Skeletal muscle satellite cell (primary cell): ENCODE data around the gene ZYG11A.

ENCODE experiments used
- H3K27me3 ChIP-seq: 2 replicates; pipeline ENCODE4 v1.7.0; 2013; ENCODE audit warnings: low read length; ENCODE audit not compliant: control insufficient read depth, insufficient read depth
- H3K36me3 ChIP-seq: 2 replicates; pipeline ENCODE4 v1.7.0; 2013; ENCODE audit warnings: mild to moderate bottlenecking, control low read depth, low read length; ENCODE audit not compliant: insufficient read depth
- H3K4me1 ChIP-seq: 2 replicates; pipeline ENCODE4 v1.7.0; 2013; ENCODE audit warnings: low read length; ENCODE audit not compliant: control insufficient read depth, insufficient read depth
- H3K4me2 ChIP-seq: 2 replicates; pipeline ENCODE4 v1.7.0; 2013; ENCODE audit warnings: mild to moderate bottlenecking, low read length
- H3K4me3 ChIP-seq: 2 replicates; pipeline ENCODE4 v1.7.0; 2013; ENCODE audit warnings: low read length
- H3K9ac ChIP-seq: 2 replicates; pipeline ENCODE4 v1.7.0; 2013; ENCODE audit warnings: mild to moderate bottlenecking, low read depth, low read length, moderate library complexity
- H3K9me3 ChIP-seq: replicated peaks from 2 replicates; pipeline ENCODE4 v1.7.0; 2013; ENCODE audit warnings: mild to moderate bottlenecking, control low read depth, low read length

The ZYG11A gene

DNA sequence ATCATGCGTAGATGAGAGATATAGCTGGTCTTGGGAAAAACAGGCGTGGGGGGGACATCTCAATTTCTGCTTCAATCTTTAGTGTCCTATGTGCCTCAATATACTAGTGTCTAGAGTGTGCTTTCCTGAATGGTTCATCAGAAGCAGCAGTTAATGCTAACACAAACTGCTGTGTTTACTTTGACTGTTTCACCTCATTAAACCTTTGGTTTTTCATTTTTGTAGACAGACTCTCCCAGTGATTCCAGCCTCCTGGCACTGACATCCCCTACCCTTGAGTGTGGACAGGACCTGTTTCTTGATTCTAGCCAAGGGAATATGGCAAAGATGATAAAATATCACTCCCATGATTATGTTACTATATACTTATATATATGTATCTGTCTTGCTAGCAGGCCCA is 37.6 kb downstream of the ZYG11A start:
- Histone ChIP-seq H3K9me3 (no peaks in the 10 kb centered on the region), H3K9ac (no peak overlapping the region), H3K4me3 (no peak overlapping the region), H3K27me3 (no peaks in the 10 kb centered on the region), H3K4me2 (no peak overlapping the region), H3K36me3 (no peaks in the 10 kb centered on the region), H3K4me1 (no peaks in the 10 kb centered on the region)

DNA sequence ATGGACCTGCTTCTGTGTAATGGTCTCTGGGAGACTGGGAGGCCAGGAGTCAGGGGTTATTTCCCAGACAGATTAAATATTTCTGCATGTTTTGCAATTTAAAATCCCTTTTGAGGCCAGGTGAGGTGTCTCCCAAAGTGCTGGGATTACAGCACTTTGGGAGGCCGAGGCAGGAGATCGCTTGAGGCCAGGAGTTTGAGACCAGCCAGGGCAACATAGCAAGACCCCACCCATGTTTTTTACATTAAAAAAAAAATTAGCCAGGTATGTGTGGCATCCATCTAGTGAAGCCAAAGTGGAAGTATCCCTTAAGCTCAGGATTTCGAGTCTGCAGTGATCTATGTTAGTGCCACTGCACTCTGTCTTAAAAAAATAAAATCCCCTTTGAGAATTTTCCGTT is 44.9 kb downstream of the ZYG11A start:
- Histone ChIP-seq H3K4me2 (no peak overlapping the region), H3K36me3 (no peaks in the 10 kb centered on the region), H3K9me3 (no peaks in the 10 kb centered on the region), H3K27me3 (no peaks in the 10 kb centered on the region), H3K4me3 (no peak overlapping the region), H3K4me1 (no peaks in the 10 kb centered on the region), H3K9ac (no peak overlapping the region)

DNA sequence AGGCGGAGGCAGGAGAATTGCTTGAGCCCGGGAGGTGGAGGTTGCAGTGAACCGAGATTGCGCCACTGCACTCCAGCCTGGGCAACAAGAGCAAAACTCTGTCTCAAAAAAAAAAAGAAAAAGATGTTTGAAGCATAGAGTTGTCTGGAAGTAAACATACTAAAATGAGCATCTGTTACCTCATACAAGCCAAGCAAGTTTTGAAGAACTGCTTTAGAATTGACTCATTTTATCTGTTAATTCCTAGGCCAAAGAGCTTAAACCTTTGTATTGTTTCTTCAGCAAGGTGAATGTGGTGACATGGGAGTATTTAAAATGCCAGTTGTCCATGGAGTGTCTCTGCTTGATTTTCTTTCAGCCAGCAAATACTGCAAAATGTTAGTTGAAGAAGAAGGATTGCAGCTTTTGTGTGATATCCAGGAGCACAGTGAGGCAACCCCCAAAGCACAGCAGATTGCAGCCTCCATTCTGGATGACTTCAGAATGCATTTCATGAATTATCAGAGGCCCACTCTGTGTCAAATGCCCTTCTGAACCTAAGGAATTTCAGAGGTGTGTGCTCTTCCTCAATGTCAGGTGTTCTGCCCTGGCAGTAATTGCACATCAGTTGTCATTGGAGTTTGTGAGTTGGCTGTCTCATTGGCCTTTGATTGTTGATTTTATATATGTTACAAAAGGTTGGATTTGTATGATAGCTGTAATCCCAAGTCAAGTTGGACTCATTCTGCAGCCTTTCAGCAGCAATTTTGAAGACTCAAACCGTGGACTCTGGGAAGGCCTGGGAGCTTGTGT is 50.1 kb downstream of the ZYG11A start:
- Histone ChIP-seq H3K27me3 (no peaks in the 10 kb centered on the region), H3K4me1 (no peaks in the 10 kb centered on the region), H3K9ac (no peak overlapping the region), H3K36me3 (no peaks in the 10 kb centered on the region), H3K4me3 (no peak overlapping the region), H3K4me2 (no peak overlapping the region), H3K9me3 (no peaks in the 10 kb centered on the region)

DNA sequence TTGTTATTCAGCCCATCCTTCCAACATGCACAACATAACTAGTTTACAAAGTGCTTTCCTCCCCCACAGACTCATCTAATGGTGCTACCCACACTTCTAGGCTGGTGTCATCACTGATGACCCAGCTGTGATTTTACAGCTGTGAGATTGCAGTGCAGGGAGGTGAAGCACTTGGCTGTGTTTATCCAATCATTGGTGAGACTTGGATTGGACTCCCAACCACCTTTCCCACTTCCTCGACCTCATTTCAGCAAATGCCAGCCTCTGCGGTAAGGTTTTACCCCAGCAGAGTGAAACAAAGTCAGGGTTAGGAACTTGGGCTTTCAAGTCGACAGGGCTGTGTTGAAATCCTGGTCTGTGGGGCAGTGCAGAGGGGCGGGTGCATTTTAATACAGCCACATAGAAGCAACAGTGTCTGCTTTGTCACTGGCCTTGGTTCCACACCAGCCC is 56.9 kb downstream of the ZYG11A start:
- Histone ChIP-seq H3K36me3 (no peaks in the 10 kb centered on the region), H3K4me3 (no peak overlapping the region), H3K9me3 (no peaks in the 10 kb centered on the region), H3K4me2 (no peak overlapping the region), H3K27me3 (no peaks in the 10 kb centered on the region), H3K4me1 (no peaks in the 10 kb centered on the region), H3K9ac (no peak overlapping the region)

DNA sequence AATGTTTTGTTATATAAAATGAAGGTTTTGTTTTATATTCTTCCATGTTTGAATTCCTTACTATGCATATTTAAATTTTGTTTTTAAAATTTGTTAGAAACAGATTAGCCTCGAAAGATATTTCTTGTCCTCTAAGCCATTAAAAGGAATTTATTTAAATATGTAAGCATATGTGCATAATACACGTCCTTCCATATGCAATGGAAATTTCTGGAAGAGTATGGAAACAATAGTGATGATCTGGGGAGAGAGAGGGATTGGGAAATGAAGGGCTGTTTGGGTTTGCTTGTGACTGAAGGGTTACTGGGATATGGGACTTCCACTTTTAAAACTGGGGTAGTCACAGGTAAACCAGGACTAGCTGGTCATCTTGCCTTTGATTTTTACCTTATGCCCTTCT is 57.8 kb downstream of the ZYG11A start:
- H3K9ac ChIP-seq, result no peak overlapping the region
- H3K4me3 ChIP-seq, result no peak overlapping the region
- H3K9me3 ChIP-seq, result no peaks in the 10 kb centered on the region
- no peak overlapping the region for H3K4me2 ChIP-seq
- no peaks in the 10 kb centered on the region for H3K4me1 ChIP-seq
- H3K36me3 ChIP-seq, result no peaks in the 10 kb centered on the region
- no peaks in the 10 kb centered on the region for H3K27me3 ChIP-seq

DNA sequence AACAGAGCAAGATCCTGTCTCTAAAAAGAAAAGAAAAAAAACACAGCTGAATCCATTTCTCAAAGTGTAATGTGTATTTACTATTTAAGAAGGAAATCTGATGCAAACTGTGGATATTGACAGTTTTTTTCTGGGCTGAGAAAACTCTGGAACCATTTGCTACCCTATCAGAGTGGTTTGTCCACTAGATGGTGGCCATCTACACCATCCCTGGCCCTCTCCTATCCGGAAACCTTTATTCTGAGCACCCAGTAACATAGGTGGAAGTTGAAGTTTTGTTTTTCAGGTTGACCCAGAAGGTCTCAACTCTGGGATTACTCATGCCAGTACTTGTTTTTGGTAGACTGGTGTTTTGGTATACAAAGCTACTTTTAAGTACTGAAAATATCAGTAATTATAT is 58.8 kb downstream of the ZYG11A start:
- H3K9ac ChIP-seq, result no peak overlapping the region
- no peaks in the 10 kb centered on the region for H3K36me3 ChIP-seq
- no peak overlapping the region for H3K4me2 ChIP-seq
- no peak overlapping the region for H3K4me3 ChIP-seq
- H3K4me1 ChIP-seq, result no peaks in the 10 kb centered on the region
- no peaks in the 10 kb centered on the region for H3K27me3 ChIP-seq
- H3K9me3 ChIP-seq, result no peaks in the 10 kb centered on the region

DNA sequence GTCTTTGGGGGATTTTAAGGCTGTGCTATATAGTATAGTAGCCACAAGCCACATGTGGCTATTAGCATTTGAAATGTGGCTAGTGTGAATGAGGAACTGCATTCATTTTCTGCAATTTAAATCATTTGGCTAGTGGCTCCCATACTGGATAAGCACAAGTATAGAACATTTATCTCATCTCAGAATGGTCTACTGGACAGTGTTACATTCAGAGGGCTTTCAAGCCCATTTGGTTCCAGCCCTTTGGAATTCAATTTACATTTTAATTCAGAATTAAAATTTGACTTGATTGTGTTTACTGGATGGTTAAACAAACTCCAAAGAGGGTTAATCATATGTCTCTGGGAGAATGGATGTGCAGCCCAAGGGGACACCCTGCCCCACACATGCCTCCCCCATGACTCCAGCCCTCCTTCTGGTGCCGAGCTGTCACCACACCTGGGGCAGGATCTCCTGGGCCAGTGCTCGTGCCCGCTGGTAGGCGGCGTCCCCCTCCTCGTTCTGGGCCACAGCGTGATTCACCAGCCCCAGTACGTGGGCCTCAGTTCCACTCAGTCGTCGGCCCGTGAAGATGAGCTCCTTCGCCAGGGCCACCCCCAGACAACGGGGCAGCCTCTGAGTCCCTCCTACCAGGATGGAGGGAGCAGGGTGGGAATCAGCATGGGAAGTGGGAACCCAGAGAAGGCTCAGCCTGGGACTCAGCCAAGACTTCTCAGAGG is 61.8 kb downstream of the ZYG11A start:
- no peaks in the 10 kb centered on the region for H3K4me1 ChIP-seq
- H3K4me2 ChIP-seq, result no peak overlapping the region
- no peaks in the 10 kb centered on the region for H3K27me3 ChIP-seq
- H3K4me3 ChIP-seq, result no peak overlapping the region
- no peaks in the 10 kb centered on the region for H3K9me3 ChIP-seq
- no peak overlapping the region for H3K9ac ChIP-seq
- no peaks in the 10 kb centered on the region for H3K36me3 ChIP-seq

DNA sequence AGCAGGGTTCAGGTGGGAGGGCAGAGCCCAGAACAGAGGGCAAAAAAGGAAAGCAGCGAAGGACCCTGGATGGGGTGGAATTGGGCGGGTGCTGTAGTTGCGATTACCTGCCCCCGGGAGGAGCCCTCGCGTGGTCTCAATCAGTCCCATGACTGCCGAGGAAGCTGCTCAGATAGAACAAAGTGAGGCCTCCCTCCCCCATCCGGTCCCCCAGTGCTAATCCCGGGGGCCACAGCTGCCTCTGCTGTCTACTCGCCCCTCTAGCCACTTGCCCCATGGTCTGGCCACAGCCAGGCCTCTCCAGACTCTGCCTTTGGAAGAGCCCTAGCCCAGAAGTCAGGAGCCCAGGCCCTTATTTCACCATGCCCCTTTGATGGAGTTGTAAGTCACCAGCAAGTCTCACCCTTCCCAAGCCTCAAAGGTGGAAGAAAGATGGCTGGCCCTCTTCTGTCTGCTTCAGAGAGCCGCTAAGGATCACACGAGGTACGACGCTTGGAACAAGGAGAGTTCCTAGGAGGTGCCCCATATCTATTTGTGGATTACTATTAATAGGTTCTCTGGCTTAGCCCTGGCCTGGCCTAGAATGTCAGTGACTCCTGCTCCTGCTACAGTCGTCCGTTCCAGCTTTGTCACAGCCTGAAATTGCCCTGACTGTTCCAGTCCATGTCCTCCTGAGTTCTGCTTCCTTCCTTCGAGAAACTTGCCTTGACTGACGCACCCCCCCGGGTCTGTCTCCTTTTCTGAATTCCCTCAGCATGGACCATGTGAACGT is 62.6 kb downstream of the ZYG11A start:
- H3K4me3 ChIP-seq, result no peak overlapping the region
- H3K9me3 ChIP-seq, result no peaks in the 10 kb centered on the region
- no peak overlapping the region for H3K4me2 ChIP-seq
- H3K27me3 ChIP-seq, result no peaks in the 10 kb centered on the region
- H3K36me3 ChIP-seq, result no peaks in the 10 kb centered on the region
- H3K9ac ChIP-seq, result no peak overlapping the region
- H3K4me1 ChIP-seq, result no peaks in the 10 kb centered on the region

DNA sequence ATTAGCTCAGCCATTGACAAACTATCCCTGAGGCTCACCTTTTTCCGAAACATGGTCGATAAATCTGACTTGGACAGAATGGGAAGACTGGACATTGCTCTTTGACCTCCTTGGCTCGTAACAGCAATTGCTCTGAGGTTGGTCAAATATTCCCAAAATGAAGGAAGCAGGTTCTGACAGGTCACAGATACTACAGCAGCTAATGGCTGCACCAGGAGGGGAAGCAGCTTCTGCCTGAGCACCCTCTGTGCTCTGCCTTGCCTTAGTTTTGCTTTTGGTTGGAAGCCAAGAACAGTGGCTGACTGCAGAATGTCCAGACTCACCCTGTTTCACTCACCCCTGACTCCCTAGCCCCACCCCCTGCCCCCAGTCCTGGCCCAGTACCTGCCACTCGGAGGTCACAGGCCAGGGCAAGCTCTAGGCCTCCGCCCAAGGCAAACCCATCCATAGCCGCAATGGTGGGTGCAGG is 63.6 kb downstream of the ZYG11A start:
- Histone ChIP-seq H3K9me3 (no peaks in the 10 kb centered on the region), H3K9ac (no peak overlapping the region), H3K36me3 (no peaks in the 10 kb centered on the region), H3K27me3 (no peaks in the 10 kb centered on the region), H3K4me2 (no peak overlapping the region), H3K4me3 (no peak overlapping the region), H3K4me1 (no peaks in the 10 kb centered on the region)

DNA sequence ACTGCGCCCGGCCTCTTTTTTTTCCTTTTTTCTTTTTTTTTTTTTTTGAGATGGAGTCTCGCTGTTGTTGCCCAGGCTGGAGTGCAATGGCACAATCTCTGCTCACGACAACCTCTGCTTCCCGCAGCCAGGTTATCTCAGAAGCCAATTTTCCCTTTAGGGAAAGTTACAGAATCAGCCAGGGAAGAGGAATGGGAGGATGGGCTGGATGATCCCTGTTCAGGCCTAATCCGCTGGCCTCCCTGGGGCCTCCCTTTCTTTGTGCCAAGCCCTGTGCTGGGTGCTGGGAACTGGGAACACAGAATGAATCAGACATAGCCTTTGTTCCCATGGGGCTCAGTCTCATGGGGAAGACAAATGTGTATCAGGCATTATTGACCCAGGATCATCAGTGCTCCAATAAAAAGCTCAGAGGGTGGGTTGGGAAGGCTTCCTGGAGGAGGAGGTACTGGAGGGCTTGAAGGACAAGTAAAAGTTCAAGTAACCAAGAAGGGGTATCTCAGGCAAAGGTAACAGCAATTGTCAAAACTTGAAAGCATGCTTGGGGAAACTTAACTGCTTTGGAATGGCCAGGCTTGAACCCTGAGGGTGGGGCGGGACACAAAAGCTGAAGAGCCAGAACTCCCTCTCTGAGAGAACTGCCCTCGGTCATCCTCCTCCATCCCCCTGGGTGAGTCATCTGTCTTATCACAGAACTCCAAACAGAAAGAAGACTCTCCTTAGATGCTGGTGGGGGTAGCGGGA is 64.7 kb downstream of the ZYG11A start:
- H3K36me3 ChIP-seq, result no peaks in the 10 kb centered on the region
- H3K9ac ChIP-seq, result no peak overlapping the region
- H3K4me2 ChIP-seq, result no peak overlapping the region
- H3K4me3 ChIP-seq, result no peak overlapping the region
- no peaks in the 10 kb centered on the region for H3K9me3 ChIP-seq
- no peaks in the 10 kb centered on the region for H3K27me3 ChIP-seq
- H3K4me1 ChIP-seq, result no peaks in the 10 kb centered on the region

DNA sequence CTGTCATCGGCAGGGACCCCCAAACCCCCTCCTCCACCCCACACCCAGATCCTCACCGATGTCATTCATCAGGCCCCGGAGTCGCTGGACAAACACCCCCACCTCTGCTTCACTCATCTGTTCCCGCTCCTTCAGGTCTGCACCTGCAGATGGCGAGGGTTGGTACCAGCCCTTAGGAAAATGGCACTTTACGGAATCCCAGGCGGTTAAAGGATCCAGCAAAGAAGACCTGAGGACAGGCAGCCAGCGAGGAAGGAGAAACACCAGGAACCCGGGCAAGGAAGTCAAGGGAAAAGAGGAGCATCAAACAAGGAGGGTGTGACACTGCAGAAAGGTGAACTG is 65.2 kb downstream of the ZYG11A start:
- Histone ChIP-seq H3K27me3 (no peaks in the 10 kb centered on the region), H3K9me3 (no peaks in the 10 kb centered on the region), H3K4me1 (no peaks in the 10 kb centered on the region), H3K9ac (no peak overlapping the region), H3K4me3 (no peak overlapping the region), H3K4me2 (no peak overlapping the region), H3K36me3 (no peaks in the 10 kb centered on the region)
